Smooth muscle cell (in vitro differentiated cells): ENCODE results near the gene VPS13D. TPM values are rescaled to one million over a fixed set of nuclear protein-coding genes. Genes with fewer than 3 reads are reported as not detected.

Experiments
- DNase-seq: peaks from one replicate; lab custom pipeline; 2025; ENCODE audit not compliant: unreplicated experiment; lab: John Stamatoyannopoulos, UW
- H2AFZ ChIP-seq: fragments of 200-600 bp; sonication (generic); 2 replicates; pipeline ENCODE4 v1.6.0; 2016; ENCODE audit warnings: antibody characterized with exemption, low read depth, mild to moderate bottlenecking
- H3F3A ChIP-seq: fragments of 200-600 bp; sonication (generic); 2 replicates; pipeline ENCODE4 v1.6.0; 2017; ENCODE audit warnings: antibody characterized with exemption, low read depth
- H3K27ac ChIP-seq: fragments of 200-600 bp; sonication (generic); 2 replicates; pipeline ENCODE4 v1.5.1; 2016; ENCODE audit warnings: low read depth, mild to moderate bottlenecking
- H3K27me3 ChIP-seq: fragments of 200-600 bp; sonication (generic); 2 replicates; pipeline ENCODE4 v1.6.1; 2016; ENCODE audit warnings: low read depth, mild to moderate bottlenecking
- H3K36me3 ChIP-seq: fragments of 200-600 bp; sonication (generic); 2 replicates; pipeline ENCODE4 v1.5.1; 2016; ENCODE audit warnings: low read depth
- H3K4me1 ChIP-seq: fragments of 200-600 bp; sonication (generic); 2 replicates; pipeline ENCODE4 v1.5.1; 2016; ENCODE audit warnings: low read depth
- H3K4me2 ChIP-seq: fragments of 200-600 bp; sonication (generic); 2 replicates; pipeline ENCODE4 v1.6.0; 2016; ENCODE audit warnings: mild to moderate bottlenecking
- H3K4me3 ChIP-seq: fragments of 200-600 bp; sonication (generic); 2 replicates; pipeline ENCODE4 v1.5.1; 2016; ENCODE audit warnings: mild to moderate bottlenecking
- H3K79me2 ChIP-seq: fragments of 200-600 bp; sonication (generic); 2 replicates; pipeline ENCODE4 v1.6.0; 2016; ENCODE audit warnings: low read depth, mild to moderate bottlenecking
- H3K9ac ChIP-seq: fragments of 200-600 bp; sonication (generic); 2 replicates; pipeline ENCODE4 v1.6.0; 2016; ENCODE audit warnings: low read depth
- H3K9me3 ChIP-seq: fragments of 200-600 bp; sonication (generic); replicated peaks from 2 replicates; pipeline ENCODE4 v1.5.1; 2016; ENCODE audit warnings: low read depth
- H4K20me1 ChIP-seq: fragments of 200-600 bp; sonication (generic); 2 replicates; pipeline ENCODE4 v1.6.0; 2016; ENCODE audit warnings: low read depth
- WGBS: methylation state at CpG from one replicate; pipeline ENCODE4 v1.1.7; 2016; ENCODE audit warnings: low lambda C conversion rate; 5-methylcytosine and 5-hydroxymethylcytosine counted together
- polyA plus RNA-seq: library from polyadenylated mRNA; unstranded; fragments of >200 nt; fragmentation: Nextera tagmentation; extraction: Ambion mirVana; gene quantifications from 2 replicates; pipeline ENCODE4 v1.2.1, GENCODE V29; 2016
- total RNA-seq: library from RNA; depleted of rRNA; stranded (reverse); fragments of >200 nt; gene quantifications from 2 replicates; pipeline ENCODE4 v1.2.3, GENCODE V29; 2014
- TF ChIP-seq, protein P1 (sequence below): fragments of 200-600 bp; sonication (generic); IDR thresholded peaks from 2 replicates; pipeline ENCODE4 v1.5.1; 2017; ENCODE audit warnings: borderline replicate concordance, mild to moderate bottlenecking, antibody characterized with exemption; ENCODE audit not compliant: insufficient read depth, poor library complexity, severe bottlenecking

Gene VPS13D
- total and polyA plus RNA-seq, 2 experiments from 2014 or later: 3.5 to 20.0 TPM

DNA sequence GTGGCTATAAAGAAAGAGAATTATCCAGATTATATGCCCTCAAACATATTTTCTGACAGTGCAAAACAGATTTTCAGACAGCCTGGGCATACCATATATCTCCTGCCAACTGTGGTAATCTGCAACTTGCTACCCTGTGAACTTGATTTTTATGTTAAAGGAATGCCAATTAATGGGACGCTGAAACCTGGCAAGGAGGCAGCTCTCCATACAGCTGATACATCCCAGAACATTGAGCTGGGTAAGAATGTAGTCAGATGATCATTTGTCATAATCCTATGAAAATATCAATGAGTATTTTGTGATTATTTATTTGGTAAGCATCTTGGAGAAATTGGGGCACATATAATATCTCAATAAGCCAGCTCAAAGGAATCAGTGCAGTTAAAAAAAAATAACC lies 124.2 kb downstream of the VPS13D start:
- TF ChIP-seq, protein P1, sequence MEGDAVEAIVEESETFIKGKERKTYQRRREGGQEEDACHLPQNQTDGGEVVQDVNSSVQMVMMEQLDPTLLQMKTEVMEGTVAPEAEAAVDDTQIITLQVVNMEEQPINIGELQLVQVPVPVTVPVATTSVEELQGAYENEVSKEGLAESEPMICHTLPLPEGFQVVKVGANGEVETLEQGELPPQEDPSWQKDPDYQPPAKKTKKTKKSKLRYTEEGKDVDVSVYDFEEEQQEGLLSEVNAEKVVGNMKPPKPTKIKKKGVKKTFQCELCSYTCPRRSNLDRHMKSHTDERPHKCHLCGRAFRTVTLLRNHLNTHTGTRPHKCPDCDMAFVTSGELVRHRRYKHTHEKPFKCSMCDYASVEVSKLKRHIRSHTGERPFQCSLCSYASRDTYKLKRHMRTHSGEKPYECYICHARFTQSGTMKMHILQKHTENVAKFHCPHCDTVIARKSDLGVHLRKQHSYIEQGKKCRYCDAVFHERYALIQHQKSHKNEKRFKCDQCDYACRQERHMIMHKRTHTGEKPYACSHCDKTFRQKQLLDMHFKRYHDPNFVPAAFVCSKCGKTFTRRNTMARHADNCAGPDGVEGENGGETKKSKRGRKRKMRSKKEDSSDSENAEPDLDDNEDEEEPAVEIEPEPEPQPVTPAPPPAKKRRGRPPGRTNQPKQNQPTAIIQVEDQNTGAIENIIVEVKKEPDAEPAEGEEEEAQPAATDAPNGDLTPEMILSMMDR: no peak
- 94% methylated on average over 1 of the region's 1 CpG for WGBS
- peaks cover 35% of the 10 kb centered on the region for H3K36me3 ChIP-seq
- H3K4me2 ChIP-seq: no peak overlapping the region
- peaks cover under 1% of the 10 kb centered on the region for H3K9me3 ChIP-seq
- H3K4me1 ChIP-seq: no peaks in the 10 kb centered on the region
- H3K79me2 ChIP-seq: no peaks in the 10 kb centered on the region
- no peaks in the 10 kb centered on the region for H3F3A ChIP-seq
- H3K4me3 ChIP-seq: no peak overlapping the region
- H2AFZ ChIP-seq: no peak overlapping the region
- no peak overlapping the region for H3K9ac ChIP-seq
- H3K27me3 ChIP-seq: no peaks in the 10 kb centered on the region
- no peaks in the 10 kb centered on the region for H4K20me1 ChIP-seq
- no peak overlapping the region for H3K27ac ChIP-seq
- DNase-seq: no peak

DNA sequence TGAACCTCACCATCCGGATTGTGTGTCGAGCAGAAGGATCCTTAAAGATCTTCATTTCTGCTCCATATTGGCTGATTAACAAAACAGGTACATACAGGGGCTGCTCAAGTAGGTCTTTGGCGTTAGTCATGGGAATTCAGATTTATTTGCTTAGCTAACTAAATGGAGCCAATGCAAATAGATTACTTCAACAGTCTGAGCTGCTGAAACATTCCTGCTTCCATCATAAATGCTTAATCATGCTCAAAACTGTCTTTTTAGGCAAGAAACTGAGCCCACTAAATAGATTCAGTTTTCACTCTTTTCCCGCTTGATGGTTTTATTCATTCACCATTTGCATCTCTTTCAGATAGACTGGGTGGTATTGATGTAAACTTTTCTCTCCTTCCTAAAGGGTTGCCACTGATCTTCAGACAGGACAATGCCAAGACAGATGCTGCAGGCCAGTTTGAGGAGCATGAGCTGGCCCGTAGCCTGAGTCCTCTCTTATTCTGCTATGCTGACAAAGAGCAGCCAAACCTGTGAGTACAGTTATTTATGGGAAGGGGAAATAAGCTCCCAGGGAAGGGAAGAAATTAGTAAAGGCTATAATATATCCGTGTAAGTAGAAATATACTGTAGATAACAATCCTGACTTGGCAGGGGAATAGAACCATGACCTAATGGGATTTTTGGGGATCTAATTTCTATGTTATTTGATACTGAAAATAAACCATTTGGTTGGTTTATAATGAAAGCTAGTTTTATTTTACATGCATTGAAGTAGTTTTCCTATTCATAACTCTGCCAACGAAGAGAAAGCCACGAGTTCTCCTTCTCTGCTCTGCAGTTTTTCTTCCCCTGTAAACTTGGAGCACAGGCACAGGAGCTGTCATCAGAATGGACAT lies 126.4 kb downstream of the VPS13D start:
- Histone ChIP-seq H3K4me2 (no peak overlapping the region), H4K20me1 (no peaks in the 10 kb centered on the region), H3K36me3 (peaks cover 19% of the 10 kb centered on the region), H3K4me1 (no peaks in the 10 kb centered on the region), H3F3A (no peaks in the 10 kb centered on the region), H2AFZ (no peak overlapping the region), H3K79me2 (no peaks in the 10 kb centered on the region), H3K27me3 (no peaks in the 10 kb centered on the region), H3K27ac (no peak overlapping the region), H3K4me3 (no peak overlapping the region), H3K9me3 (no peaks in the 10 kb centered on the region), H3K9ac (no peak overlapping the region)
- 96% methylated on average over 8 of the region's 8 CpGs for WGBS
- TF ChIP-seq, protein P1: no peak
- DNase-seq: no peak

DNA sequence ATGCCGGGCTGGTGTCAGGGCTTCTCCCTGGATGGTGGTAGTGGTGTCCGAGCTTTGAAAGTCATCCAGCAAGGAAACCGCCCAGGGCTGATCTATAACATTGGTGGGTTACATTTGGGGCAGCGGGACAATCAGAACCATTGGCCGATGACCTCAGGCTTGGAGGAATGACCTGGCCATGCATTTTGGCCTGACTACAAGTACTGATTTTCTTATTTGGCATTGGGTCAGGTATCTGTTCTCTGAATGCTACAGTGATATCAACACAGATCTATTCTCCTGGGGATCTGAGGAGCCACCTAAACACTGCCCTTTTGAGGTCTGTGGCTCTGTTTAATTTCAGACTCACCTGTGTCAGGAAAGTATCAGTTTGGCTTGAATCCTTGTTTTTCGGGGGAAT lies 128.7 kb downstream of the VPS13D start:
- no peak for DNase-seq
- 82% methylated on average over 6 of the region's 6 CpGs for WGBS
- no peaks in the 10 kb centered on the region for H3K4me1 ChIP-seq
- no peaks in the 10 kb centered on the region for H3K9me3 ChIP-seq
- no peaks in the 10 kb centered on the region for H3F3A ChIP-seq
- no peak overlapping the region for H3K9ac ChIP-seq
- H3K79me2 ChIP-seq: no peaks in the 10 kb centered on the region
- no peak overlapping the region for H3K4me3 ChIP-seq
- no peaks in the 10 kb centered on the region for H3K27me3 ChIP-seq
- no peak overlapping the region for H2AFZ ChIP-seq
- peaks cover 29% of the 10 kb centered on the region for H3K36me3 ChIP-seq
- no peaks in the 10 kb centered on the region for H4K20me1 ChIP-seq
- no peak overlapping the region for H3K27ac ChIP-seq
- H3K4me2 ChIP-seq: no peak overlapping the region
- TF ChIP-seq, protein P1: no peak
